GM12865 (cell line): ENCODE measurements around the gene CHRNA4.

Experiments used
- DNase-seq: peaks from one replicate; pipeline ENCODE4 v3.0.0; 2010; ENCODE audit warnings: low read depth
- H3K4me3 ChIP-seq: 2 replicates; pipeline ENCODE4 v1.5.1; 2011; ENCODE audit warnings: mild to moderate bottlenecking, low read depth, low read length, control low read depth
- CTCF ChIP-seq: IDR thresholded peaks from 2 replicates; pipeline ENCODE4 v1.5.1; 2011; ENCODE audit warnings: low read length, control low read depth, low read depth, inconsistent platforms; ENCODE audit not compliant: insufficient read depth; ENCODE audit errors: missing control alignments

The CHRNA4 gene

DNA sequence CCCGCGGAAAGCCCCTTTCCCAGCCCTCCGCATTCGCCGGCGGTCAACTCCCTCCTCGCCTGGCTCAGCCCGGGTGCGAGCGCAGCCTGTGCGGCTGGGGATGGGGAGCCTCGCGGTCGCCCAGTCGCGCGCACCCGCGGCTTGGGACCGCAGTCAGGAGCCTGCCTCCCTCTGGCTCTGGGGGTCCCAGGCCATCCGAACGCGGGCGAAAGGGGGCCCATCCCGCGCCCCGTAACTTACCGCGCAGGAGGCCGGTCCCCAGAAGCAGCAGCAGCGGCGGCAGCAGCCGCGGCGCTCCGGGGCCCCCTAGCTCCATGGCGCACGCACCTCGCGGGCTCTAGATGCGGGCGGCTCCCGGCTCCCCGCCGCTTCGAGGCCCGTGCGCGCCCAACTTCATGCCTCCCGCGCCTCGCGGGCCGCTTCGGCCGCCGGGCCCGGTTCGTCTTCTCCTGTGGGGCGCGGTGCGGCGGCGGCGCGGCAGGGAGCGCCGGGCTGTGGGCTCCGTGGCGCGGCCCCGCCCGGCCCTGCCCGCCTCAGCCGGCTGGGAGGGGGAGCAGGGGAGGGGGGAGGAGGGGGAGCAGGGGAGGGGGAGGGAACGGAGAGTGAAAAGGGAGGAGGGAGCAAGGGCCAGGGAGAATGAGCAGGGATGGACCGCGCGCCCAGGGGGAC is at the start of gene CHRNA4:
CHRNA4 (minus strand) TSS at position 500 of the 669 bp plus-strand sequence; CDS start at position 316, 184 bp downstream.
- no peak for DNase-seq
- no peak within 1 kb of the TSS for H3K4me3 ChIP-seq
- TF ChIP-seq CTCF = no peak

DNA sequence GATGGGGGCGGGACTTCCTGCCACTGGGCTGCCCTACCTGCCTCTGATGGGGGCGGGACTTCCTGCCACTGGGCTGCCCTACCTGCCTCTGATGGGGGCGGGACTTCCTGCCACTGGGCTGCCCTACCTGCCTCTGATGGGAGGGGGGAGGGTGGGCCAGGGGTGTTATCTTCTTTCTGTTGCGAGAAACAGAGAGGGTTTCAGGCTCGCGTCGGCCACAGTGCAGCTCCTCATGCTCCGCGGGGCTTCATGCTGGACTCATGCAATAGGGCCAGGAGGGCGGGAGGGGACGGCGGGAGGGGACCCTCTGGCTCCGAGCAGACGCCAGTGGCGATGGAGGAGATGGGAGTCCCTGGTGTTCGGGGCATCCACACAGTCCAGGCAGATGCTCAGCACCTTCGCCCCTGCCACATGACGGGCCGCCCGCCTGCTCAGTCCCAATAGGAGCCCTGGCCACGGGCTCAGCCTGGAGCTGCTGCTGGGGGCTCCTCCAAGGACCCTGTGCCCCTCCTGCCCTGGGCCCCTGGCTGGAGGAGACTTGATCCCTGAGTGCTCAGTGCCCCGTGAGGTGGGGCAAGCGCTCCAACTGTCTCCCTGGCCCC is 48.8 kb upstream of the CHRNA4 start:
- TF ChIP-seq CTCF = no peak
- DNase-seq = no peak
- H3K4me3 ChIP-seq = no peak overlapping the region

- TF ChIP-seq CTCF = no peak
- H3K4me3 ChIP-seq = no peak overlapping the region
- DNase-seq = no peak
These were observed 48.1 kb upstream of the CHRNA4 start for GRCh38 chr20:63409066-63409833.

DNA sequence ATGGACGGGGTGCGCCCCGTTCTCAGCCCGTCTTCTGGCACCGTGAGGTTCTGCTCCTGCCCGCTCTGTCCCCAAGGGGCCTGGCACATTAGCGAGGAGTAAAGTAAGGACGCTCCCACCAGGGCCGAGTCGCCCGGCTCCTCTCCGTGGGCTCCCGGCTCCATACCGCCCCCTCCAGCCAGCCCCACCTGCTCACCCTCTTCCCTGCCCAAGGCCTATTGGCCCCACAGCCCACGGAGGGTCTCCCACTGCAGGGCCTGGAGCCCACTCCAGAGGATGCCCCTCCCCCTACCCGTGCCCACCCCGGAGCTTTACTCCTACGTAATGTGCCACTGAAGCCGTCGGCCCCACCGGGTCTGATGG is 47.5 kb upstream of the CHRNA4 start:
- no peak for TF ChIP-seq CTCF
- no peak overlapping the region for H3K4me3 ChIP-seq
- no peak for DNase-seq

- no peak for TF ChIP-seq CTCF
- no peak for DNase-seq
- no peak overlapping the region for H3K4me3 ChIP-seq
These were observed 47.0 kb upstream of the CHRNA4 start for GRCh38 chr20:63407928-63408683.

- no peak for TF ChIP-seq CTCF
- no peak for DNase-seq
- no peak overlapping the region for H3K4me3 ChIP-seq
These were observed 45.6 kb upstream of the CHRNA4 start for GRCh38 chr20:63406617-63407245.
